Natural killer cell (primary cell): ENCODE results near the gene CRYBA2. TPM values are rescaled to one million over a fixed set of nuclear protein-coding genes. Genes with fewer than 3 reads are reported as not detected.

Experiments used
- ATAC-seq, 3 donors: fragments of 150-1000 bp in 2 of 3; fragments of 200-7000 bp in 1 of 3; cut with Tn5 transposase; 1 replicate in 1 of 3; 2 replicates in 2 of 3; pipeline ENCODE4 v1.10.0; 2021; ENCODE audit warnings: mild to moderate bottlenecking in 2 of 3, moderate library complexity in 2 of 3
- DNase-seq, 2 donors: peaks; one replicate each; pipeline versions ENCODE4 v3.0.0 to v3.0.0-alpha.2; 2013 to 2021; ENCODE audit warnings: mixed read lengths in 1 of 2
- H3K27ac ChIP-seq: one replicate; pipeline ENCODE4 v1.5.1; 2013; ENCODE audit warnings: mild to moderate bottlenecking, low read length
- H3K27me3 ChIP-seq: one replicate; pipeline ENCODE4 v1.6.1; 2013; ENCODE audit warnings: low read length; ENCODE audit not compliant: control insufficient read depth, insufficient read depth
- H3K36me3 ChIP-seq: one replicate; pipeline ENCODE4 v1.6.1; 2013; ENCODE audit warnings: low read length; ENCODE audit not compliant: control insufficient read depth, insufficient read depth
- H3K4me1 ChIP-seq: one replicate; pipeline ENCODE4 v1.6.1; 2013; ENCODE audit warnings: low read length; ENCODE audit not compliant: control insufficient read depth, insufficient read depth
- H3K4me3 ChIP-seq: one replicate; pipeline ENCODE4 v1.5.1; 2013; ENCODE audit warnings: low read length
- H3K9me3 ChIP-seq: one replicate; pipeline ENCODE4 v1.6.1; 2013; ENCODE audit warnings: low read length; ENCODE audit not compliant: control insufficient read depth, insufficient read depth
- H3K27ac Mint-ChIP-seq, 2 donors: one replicate each; pipeline ENCODE4 v1.8.0; 2022; ENCODE audit warnings: mild to moderate bottlenecking in 2 of 2, mixed read lengths in 2 of 2, moderate library complexity in 1 of 2
- H3K27me3 Mint-ChIP-seq, 2 donors: one replicate each; pipeline ENCODE4 v1.8.0; 2022; ENCODE audit warnings: low read depth in 2 of 2, mixed read lengths in 2 of 2
- H3K36me3 Mint-ChIP-seq: one replicate; pipeline ENCODE4 v1.8.0; 2022; ENCODE audit warnings: mixed read lengths
- H3K4me1 Mint-ChIP-seq, 2 donors: one replicate each; pipeline ENCODE4 v1.8.0; 2022; ENCODE audit warnings: mixed read lengths in 2 of 2
- H3K4me3 Mint-ChIP-seq: one replicate; pipeline ENCODE4 v1.8.0; 2022; ENCODE audit warnings: mild to moderate bottlenecking, moderate library complexity, mixed read lengths
- H3K9me3 Mint-ChIP-seq, 2 donors: one replicate each; pipeline ENCODE4 v1.8.0; 2022; ENCODE audit warnings: mixed read lengths in 2 of 2
- WGBS: methylation state at CpG from one replicate; pipeline ENCODE4 v1.1.7; 2013; ENCODE audit warnings: missing lambda C conversion rate; ENCODE audit not compliant: insufficient coverage; 5-methylcytosine and 5-hydroxymethylcytosine counted together
- intact Hi-C: fragments of 100-400 bp; cut with micrococcal nuclease; formaldehyde crosslinking; loops from one replicate; pipeline ENCODE4 v1.14.2; 2022
- total RNA-seq, 4 donors: library from RNA; stranded (reverse); fragments of 120-200 nt in 1 of 4; gene quantifications; one replicate each; pipeline versions ENCODE4 v1.2.3 to v1.2.4, GENCODE V29; 2013 to 2022
- TF ChIP-seq, protein P1 (sequence below): fragments of 200-600 bp; IDR thresholded peaks from one replicate; pipeline ENCODE4 v1.8.0; 2022; ENCODE audit warnings: antibody characterized with exemption

CRYBA2 gene
- total RNA-seq, 3 donors from 2014 or later (not counting 1 experiment from before 2014, with no cell fraction given), result not detected

GRCh38 chr2:218996937-218997336 lies 3.7 kb upstream of the CRYBA2 start:
- Mint-ChIP-seq H3K36me3 (no peaks in the 10 kb centered on the region), H3K4me3 (no peak overlapping the region), H3K9me3 (no peaks in the 10 kb centered on the region), H3K27ac (no peak overlapping the region), H3K27me3 (peaks cover 41 to 46% of the 10 kb centered on the region in 2 donors), H3K4me1 (peaks cover 0 to 5% of the 10 kb centered on the region in 2 donors)
- Histone ChIP-seq H3K27me3 (peaks cover 42% of the 10 kb centered on the region), H3K36me3 (no peaks in the 10 kb centered on the region), H3K4me3 (no peak overlapping the region), H3K9me3 (no peaks in the 10 kb centered on the region), H3K27ac (no peak overlapping the region), H3K4me1 (peaks cover 12% of the 10 kb centered on the region)
- no peak for DNase-seq
- 33% methylated on average over 4 of the region's 4 CpGs for WGBS
- TF ChIP-seq, protein P1, sequence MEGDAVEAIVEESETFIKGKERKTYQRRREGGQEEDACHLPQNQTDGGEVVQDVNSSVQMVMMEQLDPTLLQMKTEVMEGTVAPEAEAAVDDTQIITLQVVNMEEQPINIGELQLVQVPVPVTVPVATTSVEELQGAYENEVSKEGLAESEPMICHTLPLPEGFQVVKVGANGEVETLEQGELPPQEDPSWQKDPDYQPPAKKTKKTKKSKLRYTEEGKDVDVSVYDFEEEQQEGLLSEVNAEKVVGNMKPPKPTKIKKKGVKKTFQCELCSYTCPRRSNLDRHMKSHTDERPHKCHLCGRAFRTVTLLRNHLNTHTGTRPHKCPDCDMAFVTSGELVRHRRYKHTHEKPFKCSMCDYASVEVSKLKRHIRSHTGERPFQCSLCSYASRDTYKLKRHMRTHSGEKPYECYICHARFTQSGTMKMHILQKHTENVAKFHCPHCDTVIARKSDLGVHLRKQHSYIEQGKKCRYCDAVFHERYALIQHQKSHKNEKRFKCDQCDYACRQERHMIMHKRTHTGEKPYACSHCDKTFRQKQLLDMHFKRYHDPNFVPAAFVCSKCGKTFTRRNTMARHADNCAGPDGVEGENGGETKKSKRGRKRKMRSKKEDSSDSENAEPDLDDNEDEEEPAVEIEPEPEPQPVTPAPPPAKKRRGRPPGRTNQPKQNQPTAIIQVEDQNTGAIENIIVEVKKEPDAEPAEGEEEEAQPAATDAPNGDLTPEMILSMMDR, result no peak
- no peak for ATAC-seq
- intact Hi-C loops, result no loop called here

DNA sequence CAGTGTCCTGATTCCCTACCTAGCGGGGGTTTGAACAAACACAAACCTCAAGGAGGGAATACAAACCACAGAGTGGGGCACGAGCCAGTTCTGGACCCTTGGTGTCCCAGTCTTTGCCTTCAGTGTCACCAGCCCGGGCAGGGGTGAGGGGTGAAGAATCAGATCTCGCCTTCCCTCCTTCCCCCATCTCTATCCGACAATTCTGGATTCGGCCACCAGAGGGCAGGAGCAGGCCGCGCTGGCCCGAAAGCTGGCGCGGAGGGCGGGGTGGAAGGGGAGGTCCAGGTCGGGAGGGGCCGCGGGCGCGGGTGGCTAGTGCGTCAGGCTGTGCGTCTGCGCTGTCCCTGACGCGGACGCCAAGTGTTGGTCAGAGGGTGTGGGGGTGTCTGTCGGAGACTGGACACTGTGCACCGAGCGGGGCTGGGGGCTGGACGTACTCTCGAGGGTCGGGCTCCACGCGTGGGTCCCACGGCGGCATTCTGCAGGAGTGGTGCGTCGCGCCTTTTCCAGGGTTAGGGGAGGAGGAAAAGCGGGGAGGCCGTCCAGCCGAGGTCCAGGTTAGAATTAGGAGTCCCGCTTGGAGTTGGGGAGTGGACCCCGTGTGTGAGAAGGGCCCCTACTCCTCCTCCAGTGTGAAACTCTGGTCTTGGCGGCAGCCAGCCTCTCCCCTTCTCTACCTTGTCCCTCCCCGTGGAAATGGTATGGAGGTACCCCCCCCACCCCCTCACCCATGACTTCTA lies 2.9 kb upstream of the CRYBA2 start:
- peaks cover 41% of the 10 kb centered on the region for H3K27me3 ChIP-seq

DNA sequence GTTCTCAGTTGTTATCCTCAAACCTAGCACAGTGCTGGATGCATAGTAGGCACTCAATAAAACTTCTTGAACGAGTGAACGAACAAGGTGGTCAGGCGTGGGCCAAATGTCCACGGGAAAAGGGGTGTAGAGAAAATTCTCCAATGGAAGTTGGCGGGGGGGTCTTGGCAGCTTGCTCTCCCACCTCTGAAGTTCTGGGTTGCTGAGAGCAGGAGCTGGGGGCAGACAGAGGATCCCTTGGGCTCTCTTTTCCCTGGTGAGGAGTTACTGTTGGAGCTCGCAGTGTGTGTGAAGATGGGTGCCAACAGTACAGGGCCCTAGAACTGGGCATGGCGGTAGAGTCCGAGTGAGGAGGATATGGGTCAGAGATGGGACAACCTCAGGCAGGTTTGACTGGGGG lies 2.3 kb upstream of the CRYBA2 start:
- H3K4me1 Mint-ChIP-seq, result peaks cover 0 to 5% of the 10 kb centered on the region in 2 donors
- WGBS, result 23% methylated on average over 8 of the region's 8 CpGs
- ATAC-seq (no peak), DNase-seq (peak in 1 of 2 donors; percentile 18)
- H3K36me3 Mint-ChIP-seq, result no peaks in the 10 kb centered on the region
- H3K27me3 Mint-ChIP-seq, result peaks cover 55 to 60% of the 10 kb centered on the region in 2 donors
- no peak overlapping the region for H3K4me3 ChIP-seq
- no peak overlapping the region for H3K27ac ChIP-seq
- H3K27ac Mint-ChIP-seq, result no peak overlapping the region
- H3K36me3 ChIP-seq, result no peaks in the 10 kb centered on the region
- no peaks in the 10 kb centered on the region for H3K9me3 Mint-ChIP-seq
- intact Hi-C loops, result no loop called here
- H3K4me3 Mint-ChIP-seq, result peak overlapping the region; percentile 7
- H3K9me3 ChIP-seq, result no peaks in the 10 kb centered on the region
- H3K4me1 ChIP-seq, result peaks cover 7% of the 10 kb centered on the region
- TF ChIP-seq, protein P1, result no peak
- peaks cover 41% of the 10 kb centered on the region for H3K27me3 ChIP-seq

More for the DNA sequence above, 2.9 kb upstream of the CRYBA2 start:
- Mint-ChIP-seq H3K9me3 (no peaks in the 10 kb centered on the region), H3K27me3 (peaks cover 49 to 54% of the 10 kb centered on the region in 2 donors), H3K4me1 (peaks cover 0 to 5% of the 10 kb centered on the region in 2 donors), H3K27ac (no peak overlapping the region), H3K4me3 (no peak overlapping the region), H3K36me3 (no peaks in the 10 kb centered on the region)
- ATAC-seq (peak; percentile 82 to 97 (median 91)), DNase-seq (peak; percentile 70 to 84)
- intact Hi-C loops, result no loop called here
- Histone ChIP-seq H3K36me3 (no peaks in the 10 kb centered on the region), H3K27ac (no peak overlapping the region), H3K4me3 (no peak overlapping the region), H3K9me3 (no peaks in the 10 kb centered on the region), H3K4me1 (peaks cover 8% of the 10 kb centered on the region)
- WGBS, result 7% methylated on average over 39 of the region's 43 CpGs
- TF ChIP-seq, protein P1, result peak; percentile 78
